Caco-2 (cell line): ENCODE data around the gene XCR1. TPM values are rescaled to one million over a fixed set of nuclear protein-coding genes. Genes with fewer than 3 reads are reported as not detected.
"Not testable (repeated sequence)": the region's sequence is repeated elsewhere in the genome, so short reads cannot be mapped to it uniquely, and the experiment has no call there.

ENCODE experiments used
- BruUV-seq: library from RNA; stranded (reverse); fragments of 400-500 nt; replicated peaks from 2 replicates; lab custom pipeline; 2021; lab: Mats Ljungman, UMichigan
- CTCF ChIA-PET: fragments of 300-600 bp; sonication (Branson Sonifier 250); formaldehyde crosslinking; loops from one replicate; lab custom pipeline; 2022; ENCODE audit warnings: antibody characterized with exemption; lab: Charles Lee
- POLR2A ChIA-PET: fragments of 300-600 bp; sonication (Branson Sonifier 250); formaldehyde crosslinking; loops from one replicate; lab custom pipeline; 2022; ENCODE audit warnings: antibody characterized with exemption; lab: Charles Lee
- DNase-seq, 2 experiments: peaks; one replicate each; pipeline versions ENCODE4 v3.0.0 to v3.0.0-alpha.2; 2020 to 2022
- H3K27me3 ChIP-seq: replicated peaks from 2 replicates; pipeline ENCODE4 v1.6.0; 2011; ENCODE audit warnings: low read length; ENCODE audit not compliant: control insufficient read depth, insufficient read depth
- H3K36me3 ChIP-seq: 2 replicates; pipeline ENCODE4 v1.5.1; 2011; ENCODE audit warnings: low read length; ENCODE audit not compliant: control insufficient read depth, insufficient read depth
- H3K4me1 ChIP-seq: fragments of 250-450 bp; sonication (Bioruptor Pico); 2 replicates; pipeline ENCODE4 v1.5.1; 2020; ENCODE audit warnings: mild to moderate bottlenecking
- H3K4me3 ChIP-seq: 2 replicates; pipeline ENCODE4 v1.5.1; 2011; ENCODE audit warnings: low read depth, mild to moderate bottlenecking, control low read depth, low read length
- H3K9me3 ChIP-seq: fragments of 250-450 bp; sonication (Bioruptor Pico); 2 replicates; pipeline ENCODE4 v1.5.1; 2020; ENCODE audit warnings: mild to moderate bottlenecking, moderate library complexity
- H3K27ac Mint-ChIP-seq: one replicate; pipeline ENCODE4 v1.8.0; 2022; ENCODE audit warnings: mixed read lengths; ENCODE audit not compliant: unreplicated experiment
- H3K27me3 Mint-ChIP-seq: one replicate; pipeline ENCODE4 v1.8.0; 2022; ENCODE audit warnings: mixed read lengths; ENCODE audit not compliant: insufficient read depth, unreplicated experiment
- H3K36me3 Mint-ChIP-seq: one replicate; pipeline ENCODE4 v1.8.0; 2022; ENCODE audit warnings: mild to moderate bottlenecking, mixed read lengths; ENCODE audit not compliant: insufficient read depth, unreplicated experiment
- H3K4me1 Mint-ChIP-seq: one replicate; pipeline ENCODE4 v1.8.0; 2022; ENCODE audit warnings: low read depth, mixed read lengths; ENCODE audit not compliant: unreplicated experiment
- H3K4me3 Mint-ChIP-seq: one replicate; pipeline ENCODE4 v1.8.0; 2022; ENCODE audit warnings: mild to moderate bottlenecking, moderate library complexity, mixed read lengths; ENCODE audit not compliant: unreplicated experiment
- H3K9me3 Mint-ChIP-seq: one replicate; pipeline ENCODE4 v1.8.0; 2022; ENCODE audit warnings: mixed read lengths; ENCODE audit not compliant: unreplicated experiment
- CTCF ChIP-seq, 2 experiments: fragments of 200-600 bp in 1 of 2; IDR thresholded peaks; 1 replicate in 1 of 2; 2 replicates in 1 of 2; pipeline versions ENCODE4 v1.5.1 to v1.8.0; 2011 to 2022; ENCODE audit warnings: antibody characterized with exemption in 1 of 2, control low read depth in 1 of 2, inconsistent platforms in 1 of 2, low read depth in 1 of 2, low read length in 1 of 2, mild to moderate bottlenecking in 1 of 2, moderate library complexity in 1 of 2; ENCODE audit not compliant: insufficient read depth in 1 of 2, severe bottlenecking in 1 of 2, unreplicated experiment in 1 of 2
- intact Hi-C: fragments of 100-400 bp; cut with micrococcal nuclease; formaldehyde crosslinking; loops from one replicate; pipeline ENCODE4 v1.10.0; 2022; ENCODE audit not compliant: unreplicated experiment
- total RNA-seq: library from RNA; stranded (reverse); gene quantifications from 2 replicates; pipeline ENCODE4 v1.2.3, GENCODE V29; 2022

XCR1 gene
- total RNA-seq, 1 experiment from 2014 or later: not detected

GRCh38 chr3:46052531-46052930 is 25.2 kb upstream of the XCR1 start:
- ChIA-PET CTCF (no interaction called here), POLR2A (no interaction called here)
- no peak overlapping the region for H3K4me3 ChIP-seq
- H3K27me3 ChIP-seq: no peaks in the 10 kb centered on the region
- BruUV-seq: no TSS peak
- no peak for DNase-seq
- intact Hi-C loops: no loop called here
- H3K4me3 Mint-ChIP-seq: no peak overlapping the region
- peaks cover 20% of the 10 kb centered on the region; the same call in 1 of the 2 replicates for H3K4me1 ChIP-seq
- TF ChIP-seq CTCF (IDR thresholded peaks at IDR 0.05; ENCODE audit: insufficient read depth in 1 of 2, low read depth in 1 of 2, low read length in 1 of 2, severe bottlenecking in 1 of 2, unreplicated experiment in 1 of 2): no peak
- no peak overlapping the region for H3K27ac Mint-ChIP-seq
- no peaks in the 10 kb centered on the region for H3K27me3 Mint-ChIP-seq
- no peaks in the 10 kb centered on the region for H3K9me3 ChIP-seq
- peaks cover 9% of the 10 kb centered on the region for H3K9me3 Mint-ChIP-seq
- peaks cover 4% of the 10 kb centered on the region for H3K36me3 Mint-ChIP-seq
- no peaks in the 10 kb centered on the region for H3K36me3 ChIP-seq
- peaks cover 33% of the 10 kb centered on the region for H3K4me1 Mint-ChIP-seq

DNA sequence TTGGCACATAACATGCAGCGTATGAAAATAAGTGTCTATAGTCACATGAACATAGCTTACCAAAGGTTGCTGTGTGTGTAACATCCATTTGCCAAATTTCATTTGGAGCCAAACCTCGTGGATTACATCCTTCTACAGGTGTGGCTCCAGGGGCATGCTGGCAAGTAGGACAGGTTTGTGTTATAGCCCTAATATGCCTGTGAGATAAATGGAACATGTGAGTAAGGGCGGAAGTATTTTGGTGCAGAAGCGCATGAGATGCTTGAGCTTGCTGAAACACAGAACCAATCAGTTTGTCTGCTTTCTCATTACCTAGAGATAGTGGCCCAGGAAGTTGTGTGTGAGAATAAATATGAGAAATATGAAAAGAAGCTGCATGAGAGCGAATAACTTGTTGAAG is 21.8 kb upstream of the XCR1 start:
- Mint-ChIP-seq H3K27me3 (no peaks in the 10 kb centered on the region), H3K27ac (no peak overlapping the region), H3K36me3 (peaks cover 4% of the 10 kb centered on the region), H3K4me1 (peaks cover 25% of the 10 kb centered on the region), H3K4me3 (no peak overlapping the region), H3K9me3 (peaks cover 6% of the 10 kb centered on the region)
- no peak for TF ChIP-seq CTCF (IDR thresholded peaks at IDR 0.05; ENCODE audit: insufficient read depth in 1 of 2, low read depth in 1 of 2, low read length in 1 of 2, severe bottlenecking in 1 of 2, unreplicated experiment in 1 of 2)
- no TSS peak for BruUV-seq
- Histone ChIP-seq H3K36me3 (no peaks in the 10 kb centered on the region), H3K27me3 (no peaks in the 10 kb centered on the region), H3K4me1 (peaks cover 28% of the 10 kb centered on the region), H3K9me3 (no peaks in the 10 kb centered on the region), H3K4me3 (no peak overlapping the region)
- DNase-seq: no peak
- intact Hi-C loops: no loop called here
- ChIA-PET POLR2A (no interaction called here), CTCF (no interaction called here)

DNA sequence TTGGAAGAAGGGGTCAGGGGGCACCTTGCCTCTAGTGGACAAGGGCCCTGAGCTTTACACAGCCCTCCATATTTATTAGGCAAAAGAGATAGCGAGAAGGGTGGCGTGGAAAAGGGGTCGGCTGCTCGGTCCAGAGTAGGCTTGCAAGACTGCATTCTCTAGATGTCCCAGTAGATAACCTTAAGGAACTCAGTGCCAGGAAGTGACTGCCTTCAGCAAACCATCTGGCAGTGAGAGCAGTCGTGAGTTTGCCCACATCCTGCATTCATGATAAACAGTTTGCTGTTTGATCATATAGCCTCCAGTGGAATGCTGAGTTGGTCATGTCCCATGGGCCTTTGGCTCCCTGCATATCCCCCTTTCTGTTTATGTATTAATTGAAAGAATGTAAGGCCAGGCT is 18.9 kb upstream of the XCR1 start:
- H3K27me3 Mint-ChIP-seq, intact Hi-C loops, H3K36me3 Mint-ChIP-seq, H3K9me3 ChIP-seq, H3K4me3 Mint-ChIP-seq, CTCF ChIA-PET, POLR2A ChIA-PET, H3K9me3 Mint-ChIP-seq, H3K4me3 ChIP-seq, H3K27me3 ChIP-seq, BruUV-seq, H3K36me3 ChIP-seq: not testable (repeated sequence)
- Mint-ChIP-seq H3K4me1 (peaks cover 19% of the 10 kb centered on the region), H3K27ac (peak overlapping the region; percentile 13)
- DNase-seq: peak; percentile 43 to 74
- peaks cover 28% of the 10 kb centered on the region for H3K4me1 ChIP-seq

- Mint-ChIP-seq H3K9me3 (no peaks in the 10 kb centered on the region), H3K4me3 (no peak overlapping the region), H3K36me3 (no peaks in the 10 kb centered on the region), H3K27me3 (no peaks in the 10 kb centered on the region), H3K27ac (no peak overlapping the region), H3K4me1 (no peaks in the 10 kb centered on the region)
- intact Hi-C loops: no loop called here
- no peaks in the 10 kb centered on the region for H3K4me1 ChIP-seq
- ChIA-PET POLR2A (no interaction called here), CTCF (no interaction called here)
- H3K4me3 ChIP-seq: no peak overlapping the region
- DNase-seq: no peak
- H3K9me3 ChIP-seq: no peaks in the 10 kb centered on the region
- BruUV-seq: no TSS peak
- TF ChIP-seq CTCF (IDR thresholded peaks at IDR 0.05; ENCODE audit: insufficient read depth in 1 of 2, low read depth in 1 of 2, low read length in 1 of 2, severe bottlenecking in 1 of 2, unreplicated experiment in 1 of 2): no peak
- H3K36me3 ChIP-seq: no peaks in the 10 kb centered on the region
- no peaks in the 10 kb centered on the region for H3K27me3 ChIP-seq
Measured at GRCh38 chr3:46038916-46039315, 11.6 kb upstream of the XCR1 start.

DNA sequence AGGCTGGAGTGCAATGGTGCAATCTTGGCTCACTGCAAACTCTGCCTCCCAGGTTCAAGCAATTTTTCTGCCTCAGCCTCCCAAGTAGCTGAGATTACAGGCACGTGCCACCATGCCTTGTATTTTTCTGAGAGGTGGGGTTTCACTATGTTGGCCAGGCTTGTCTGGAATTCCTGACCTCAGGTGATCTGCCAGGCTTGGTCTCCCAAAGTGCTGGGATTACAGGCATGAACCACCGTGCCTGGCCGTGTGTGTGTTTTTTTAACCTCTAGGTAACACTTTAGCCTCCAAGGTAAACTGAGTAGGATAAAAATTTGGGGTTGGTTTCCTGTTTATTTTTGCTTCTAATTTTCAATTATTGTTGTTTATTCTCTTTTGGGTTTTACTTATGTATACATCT is 10.8 kb upstream of the XCR1 start:
- H3K4me1 ChIP-seq, intact Hi-C loops, H3K4me3 ChIP-seq, H3K9me3 Mint-ChIP-seq, BruUV-seq, CTCF ChIA-PET, H3K27me3 ChIP-seq, POLR2A ChIA-PET, H3K27me3 Mint-ChIP-seq, DNase-seq, H3K4me1 Mint-ChIP-seq, H3K36me3 Mint-ChIP-seq, H3K9me3 ChIP-seq, H3K27ac Mint-ChIP-seq, H3K4me3 Mint-ChIP-seq, H3K36me3 ChIP-seq: not testable (repeated sequence)
